GM12801 (cell line): Measurements from ENCODE around the gene CHST8.

Experiments used
- TF ChIP-seq, protein P1 (sequence below): IDR thresholded peaks from one replicate; pipeline ENCODE4 v1.5.1; 2011; ENCODE audit warnings: control low read depth; ENCODE audit not compliant: insufficient read length; ENCODE audit errors: extremely low read depth

The CHST8 gene

DNA sequence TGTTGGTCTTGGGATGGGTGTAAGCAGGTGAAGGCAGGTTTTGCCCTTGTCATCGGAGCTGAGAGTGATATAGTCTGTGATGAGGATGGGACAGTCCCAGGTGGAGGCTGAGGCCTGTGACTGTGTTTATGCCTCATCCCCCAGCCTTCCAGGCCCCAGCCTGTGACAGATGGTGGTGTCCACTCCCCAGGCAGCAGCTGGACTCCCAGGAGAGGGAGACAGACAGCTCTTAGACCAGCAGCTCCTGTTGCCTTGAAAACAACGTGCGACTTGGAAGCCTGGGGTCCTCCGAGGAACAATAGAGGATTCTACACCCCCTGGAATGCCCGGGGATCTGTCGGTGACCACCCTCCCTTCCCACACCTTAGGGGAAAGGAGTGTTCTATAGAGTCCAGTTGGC lies 63.8 kb downstream of the CHST8 start:
- TF ChIP-seq, protein P1, sequence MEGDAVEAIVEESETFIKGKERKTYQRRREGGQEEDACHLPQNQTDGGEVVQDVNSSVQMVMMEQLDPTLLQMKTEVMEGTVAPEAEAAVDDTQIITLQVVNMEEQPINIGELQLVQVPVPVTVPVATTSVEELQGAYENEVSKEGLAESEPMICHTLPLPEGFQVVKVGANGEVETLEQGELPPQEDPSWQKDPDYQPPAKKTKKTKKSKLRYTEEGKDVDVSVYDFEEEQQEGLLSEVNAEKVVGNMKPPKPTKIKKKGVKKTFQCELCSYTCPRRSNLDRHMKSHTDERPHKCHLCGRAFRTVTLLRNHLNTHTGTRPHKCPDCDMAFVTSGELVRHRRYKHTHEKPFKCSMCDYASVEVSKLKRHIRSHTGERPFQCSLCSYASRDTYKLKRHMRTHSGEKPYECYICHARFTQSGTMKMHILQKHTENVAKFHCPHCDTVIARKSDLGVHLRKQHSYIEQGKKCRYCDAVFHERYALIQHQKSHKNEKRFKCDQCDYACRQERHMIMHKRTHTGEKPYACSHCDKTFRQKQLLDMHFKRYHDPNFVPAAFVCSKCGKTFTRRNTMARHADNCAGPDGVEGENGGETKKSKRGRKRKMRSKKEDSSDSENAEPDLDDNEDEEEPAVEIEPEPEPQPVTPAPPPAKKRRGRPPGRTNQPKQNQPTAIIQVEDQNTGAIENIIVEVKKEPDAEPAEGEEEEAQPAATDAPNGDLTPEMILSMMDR, result no peak

DNA sequence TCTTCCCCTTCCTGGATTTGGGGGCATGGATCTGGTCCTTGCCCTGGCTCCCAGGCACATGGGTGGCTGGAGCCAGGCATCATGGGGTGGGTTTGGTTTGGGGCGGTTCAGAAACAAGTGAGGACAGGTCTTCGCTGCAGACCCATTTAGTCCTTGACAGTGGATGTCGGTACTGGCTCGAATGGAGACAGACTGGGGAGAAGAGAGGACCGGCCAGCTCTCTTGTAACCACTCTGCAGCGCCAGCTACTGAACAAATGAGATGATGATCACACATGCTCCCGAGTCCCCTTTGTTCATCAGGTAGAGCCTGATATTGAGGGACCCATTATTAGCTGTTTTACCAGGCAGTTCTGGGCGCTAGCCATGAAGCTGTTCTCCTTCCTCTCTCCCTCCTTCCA lies 64.5 kb downstream of the CHST8 start:
- TF ChIP-seq, protein P1, result no peak

DNA sequence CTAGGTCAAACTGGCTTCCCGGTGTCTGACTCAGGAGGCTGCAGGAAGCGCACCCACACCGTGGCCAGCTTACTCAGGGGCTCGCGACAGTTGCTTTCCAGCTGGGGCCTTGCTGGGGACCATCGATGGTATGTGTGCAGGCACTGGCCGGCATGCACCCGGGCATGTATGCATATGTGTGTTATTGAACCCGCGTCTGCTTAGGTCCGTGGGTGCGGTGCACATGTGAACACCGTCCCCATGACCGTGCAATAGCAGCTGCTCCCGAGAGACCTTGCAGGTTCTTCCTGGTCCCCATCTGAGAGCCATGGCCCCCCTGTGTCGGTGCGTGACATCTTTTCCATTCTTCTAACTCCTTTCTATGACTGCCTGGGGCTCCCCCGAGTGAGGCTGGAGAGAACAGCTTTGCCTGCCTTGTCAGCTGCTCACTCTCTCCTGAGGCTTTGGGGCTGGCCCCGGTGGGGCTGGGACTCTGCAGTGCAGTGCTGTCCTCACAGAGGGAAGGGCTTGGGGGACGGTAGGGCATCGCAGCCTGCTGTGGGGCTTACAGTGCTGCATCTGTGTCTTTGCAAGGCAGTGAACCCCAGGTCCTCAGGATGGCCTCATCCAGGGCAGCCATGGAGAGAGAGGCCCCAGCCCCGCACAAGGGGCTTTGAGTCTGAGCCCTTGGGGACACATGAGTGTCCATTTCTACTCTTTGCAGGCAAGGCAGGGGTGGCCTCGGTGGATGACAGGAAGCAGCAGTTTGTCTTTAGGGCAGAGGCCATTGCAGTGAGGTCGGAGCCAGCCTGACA lies 65.1 kb downstream of the CHST8 start:
- TF ChIP-seq, protein P1, result no peak

DNA sequence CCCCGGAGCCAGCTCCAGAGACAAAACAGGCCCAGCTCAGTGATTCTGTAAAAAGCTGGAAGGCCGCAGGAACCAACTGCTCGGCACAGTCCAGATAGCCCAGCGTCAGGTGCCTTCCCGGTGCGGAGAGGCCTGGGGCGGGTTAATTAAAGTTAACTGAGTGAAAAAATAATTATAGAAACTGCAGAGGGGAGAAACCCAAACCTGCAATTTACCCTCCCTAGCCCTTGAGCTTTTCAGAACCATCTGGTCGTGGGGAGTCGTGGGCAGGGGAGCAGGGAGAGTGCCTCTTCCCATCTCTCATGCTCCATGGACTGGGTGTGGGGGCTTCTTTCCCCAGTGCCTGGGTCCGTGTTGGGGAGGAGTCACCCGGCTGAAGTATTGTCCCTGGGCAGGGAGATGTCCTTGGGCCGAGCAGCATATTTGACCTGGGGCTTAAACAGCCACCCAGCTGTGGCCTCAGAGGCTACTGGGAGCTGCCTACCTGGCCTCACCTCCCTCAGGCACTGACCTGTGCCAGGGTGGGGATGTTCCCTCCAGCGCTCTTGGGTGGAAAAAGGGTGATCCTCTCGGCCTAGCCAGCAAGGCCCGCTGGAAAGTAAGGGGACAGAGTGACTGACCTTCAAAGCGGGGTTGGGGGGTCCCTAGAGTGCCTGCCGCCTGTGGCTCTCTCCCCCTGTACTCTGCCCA lies 65.9 kb downstream of the CHST8 start:
- TF ChIP-seq, protein P1, result no peak

DNA sequence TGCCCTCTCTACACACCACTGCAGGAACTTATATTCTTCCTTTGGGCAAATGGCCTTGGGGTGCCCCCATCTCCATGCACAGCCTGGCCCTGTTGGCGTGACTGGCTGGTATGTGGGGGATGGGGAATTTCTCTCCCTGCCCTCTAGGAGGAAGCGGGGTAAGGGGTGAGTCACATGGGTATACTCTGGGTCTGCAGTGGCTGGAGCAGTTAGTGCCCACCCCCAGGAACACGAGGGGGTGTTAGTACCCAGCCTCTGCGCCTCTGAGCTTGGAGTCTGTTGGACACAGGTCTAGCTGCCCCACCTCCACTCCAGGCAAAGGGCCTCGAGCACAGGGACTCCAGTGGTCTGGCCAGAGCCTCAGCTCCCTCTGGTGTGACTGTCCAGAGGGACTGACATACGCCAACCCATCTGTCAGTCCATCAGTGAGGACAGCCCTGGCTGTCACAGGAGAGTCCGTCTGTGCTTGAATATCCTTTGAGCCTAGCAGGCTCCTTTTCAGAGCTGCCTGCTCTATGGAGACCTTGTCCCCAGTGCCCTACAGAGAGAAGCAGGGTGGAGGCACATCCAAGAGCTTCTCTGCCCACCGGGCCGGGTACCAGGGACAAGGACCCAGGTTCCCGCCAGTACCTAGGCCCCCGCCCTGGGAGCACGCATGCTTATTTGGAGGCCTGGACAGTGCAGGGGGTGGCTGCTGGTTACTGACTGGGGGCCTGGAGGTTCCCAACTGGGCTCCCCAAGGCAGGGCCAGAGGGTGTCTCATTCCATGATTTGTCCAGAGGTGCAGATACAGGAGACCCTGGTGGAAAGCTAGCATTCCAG lies 66.6 kb downstream of the CHST8 start:
- TF ChIP-seq, protein P1, result no peak

DNA sequence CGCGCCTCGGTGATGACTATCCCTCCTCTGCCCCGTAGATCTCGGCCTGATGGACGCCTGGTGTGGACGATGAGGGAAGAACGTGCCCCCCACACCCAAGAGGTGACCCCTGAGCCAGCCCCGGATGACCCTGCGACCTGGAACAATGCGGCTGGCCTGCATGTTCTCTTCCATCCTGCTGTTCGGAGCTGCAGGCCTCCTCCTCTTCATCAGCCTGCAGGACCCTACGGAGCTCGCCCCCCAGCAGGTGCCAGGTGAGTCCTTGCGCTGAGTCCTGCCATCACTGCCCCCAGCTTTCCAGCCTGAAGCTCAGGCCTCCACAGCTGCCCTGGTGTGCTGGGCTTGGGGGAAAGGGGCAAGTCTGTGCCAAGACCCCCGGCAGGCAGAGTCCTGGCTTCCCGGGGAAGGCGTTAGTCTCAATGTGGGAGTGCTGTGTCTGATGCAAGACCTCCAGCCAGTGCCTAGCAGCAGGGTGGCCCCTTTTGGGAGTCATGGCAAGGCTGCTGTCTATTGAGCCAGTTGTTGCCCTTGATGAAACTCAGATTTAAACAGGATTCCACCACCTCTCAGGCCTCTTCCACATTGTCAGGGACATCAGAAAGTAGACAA lies 67.5 kb downstream of the CHST8 start:
- TF ChIP-seq, protein P1, result no peak

DNA sequence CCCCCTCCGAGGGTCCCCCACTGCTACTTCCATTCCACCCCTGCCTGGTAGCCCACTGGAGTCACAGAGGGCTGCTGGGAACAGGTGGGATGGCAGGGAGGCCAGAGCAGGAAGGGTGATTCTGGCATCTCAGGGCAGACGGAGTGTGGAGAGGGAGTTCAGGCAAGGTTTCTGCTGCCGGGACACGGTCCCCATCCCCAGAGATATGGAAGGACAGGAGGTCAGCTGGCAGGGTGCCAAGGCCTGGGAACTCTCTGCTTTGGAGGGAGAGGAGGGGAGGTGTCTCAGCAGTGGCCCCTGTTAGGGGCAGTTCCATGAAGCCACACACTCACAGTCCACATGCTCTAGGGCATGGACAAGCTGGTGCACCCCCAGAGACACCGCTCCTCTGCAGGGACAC lies 68.1 kb downstream of the CHST8 start:
- TF ChIP-seq, protein P1, result no peak
